ENCODE data around the gene ZNF574. TPM values are rescaled to one million over a fixed set of nuclear protein-coding genes. Genes with fewer than 3 reads are reported as not detected.

The ZNF574 gene
- total and polyA plus RNA-seq, 2 experiments from 2014 or later = 19.4 to 61.2 TPM

DNA sequence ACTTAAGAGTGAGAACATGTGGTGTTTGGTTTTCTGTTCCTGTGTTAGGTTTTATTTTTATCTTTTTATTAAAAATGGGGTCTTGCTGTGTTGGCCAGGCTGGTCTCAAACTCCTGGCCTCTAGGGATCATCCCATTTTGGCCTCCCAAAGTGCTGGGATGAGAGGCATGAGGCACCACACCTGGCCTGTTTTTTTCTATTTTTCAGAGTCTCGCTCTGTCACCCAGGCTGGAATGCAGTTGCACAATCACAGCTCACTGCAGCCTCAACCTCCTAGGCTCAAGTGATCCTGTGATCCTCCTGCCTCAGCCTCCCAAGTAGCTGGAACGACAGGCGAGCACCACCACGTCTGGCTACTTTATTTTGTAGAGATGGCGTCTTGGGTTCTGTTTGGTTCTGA lies 7.6 kb downstream of the ZNF574 start:
- Histone ChIP-seq H3K4me3 (no peak overlapping the region), H3K79me2 (replicated peaks; ENCODE audit: insufficient read depth) (peaks cover 13% of the 10 kb centered on the region), H3K27me3 (ENCODE audit: insufficient read depth) (no peaks in the 10 kb centered on the region), H3K4me2 (no peak overlapping the region), H3K27ac (ENCODE audit: low read depth) (no peak overlapping the region), H3K9me2 (ENCODE audit: insufficient read depth) (no peaks in the 10 kb centered on the region), H3K4me1 (ENCODE audit: insufficient read depth) (peaks cover 10% of the 10 kb centered on the region), H3K36me3 (ENCODE audit: insufficient read depth) (peaks cover 23% of the 10 kb centered on the region; the same call in 1 of the 2 replicates), H3F3A (replicated peaks; ENCODE audit: low read depth) (peaks cover 11% of the 10 kb centered on the region; the same call in 1 of the 2 replicates), H4K20me1 (replicated peaks; ENCODE audit: insufficient read depth) (peaks cover 5% of the 10 kb centered on the region; the same call in 1 of the 2 replicates), H2AFZ (no peak overlapping the region)
- no peaks in the 10 kb centered on the region for H3K9me3 Mint-ChIP-seq
- peaks cover 16% of the 10 kb centered on the region for H3K27me3 Mint-ChIP-seq (ENCODE audit: insufficient read depth, low read depth, poor library complexity)
- no peak overlapping the region for H3K27ac Mint-ChIP-seq
- ATAC-seq (no peak), DNase-seq (ENCODE audit: low spot score) (no peak)
- TF ChIP-seq, protein P1, sequence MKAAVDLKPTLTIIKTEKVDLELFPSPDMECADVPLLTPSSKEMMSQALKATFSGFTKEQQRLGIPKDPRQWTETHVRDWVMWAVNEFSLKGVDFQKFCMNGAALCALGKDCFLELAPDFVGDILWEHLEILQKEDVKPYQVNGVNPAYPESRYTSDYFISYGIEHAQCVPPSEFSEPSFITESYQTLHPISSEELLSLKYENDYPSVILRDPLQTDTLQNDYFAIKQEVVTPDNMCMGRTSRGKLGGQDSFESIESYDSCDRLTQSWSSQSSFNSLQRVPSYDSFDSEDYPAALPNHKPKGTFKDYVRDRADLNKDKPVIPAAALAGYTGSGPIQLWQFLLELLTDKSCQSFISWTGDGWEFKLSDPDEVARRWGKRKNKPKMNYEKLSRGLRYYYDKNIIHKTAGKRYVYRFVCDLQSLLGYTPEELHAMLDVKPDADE (IDR thresholded peaks at IDR 0.05) = no peak
- no peak for TF ChIP-seq STAT1 (IDR thresholded peaks at IDR 0.05; ENCODE audit: unreplicated experiment)
- no peak for TF ChIP-seq EZH2phosphoT487 (IDR thresholded peaks at IDR 0.05; ENCODE audit: unreplicated experiment)
- TF ChIP-seq, protein P2, sequence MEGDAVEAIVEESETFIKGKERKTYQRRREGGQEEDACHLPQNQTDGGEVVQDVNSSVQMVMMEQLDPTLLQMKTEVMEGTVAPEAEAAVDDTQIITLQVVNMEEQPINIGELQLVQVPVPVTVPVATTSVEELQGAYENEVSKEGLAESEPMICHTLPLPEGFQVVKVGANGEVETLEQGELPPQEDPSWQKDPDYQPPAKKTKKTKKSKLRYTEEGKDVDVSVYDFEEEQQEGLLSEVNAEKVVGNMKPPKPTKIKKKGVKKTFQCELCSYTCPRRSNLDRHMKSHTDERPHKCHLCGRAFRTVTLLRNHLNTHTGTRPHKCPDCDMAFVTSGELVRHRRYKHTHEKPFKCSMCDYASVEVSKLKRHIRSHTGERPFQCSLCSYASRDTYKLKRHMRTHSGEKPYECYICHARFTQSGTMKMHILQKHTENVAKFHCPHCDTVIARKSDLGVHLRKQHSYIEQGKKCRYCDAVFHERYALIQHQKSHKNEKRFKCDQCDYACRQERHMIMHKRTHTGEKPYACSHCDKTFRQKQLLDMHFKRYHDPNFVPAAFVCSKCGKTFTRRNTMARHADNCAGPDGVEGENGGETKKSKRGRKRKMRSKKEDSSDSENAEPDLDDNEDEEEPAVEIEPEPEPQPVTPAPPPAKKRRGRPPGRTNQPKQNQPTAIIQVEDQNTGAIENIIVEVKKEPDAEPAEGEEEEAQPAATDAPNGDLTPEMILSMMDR (conservative IDR thresholded peaks at IDR 0.05; ENCODE audit: low read depth in 2 of 2) = no peak
- no peak for TF ChIP-seq POLR2AphosphoS5 (IDR thresholded peaks at IDR 0.05; ENCODE audit: low read depth)
- no peak for TF ChIP-seq CREB1 (CRISPR knock-in tag; IDR thresholded peaks at IDR 0.05; ENCODE audit: low read depth)
- TF ChIP-seq NANOG (IDR thresholded peaks at IDR 0.05; ENCODE audit: borderline replicate concordance) = no peak
- no peak for TF ChIP-seq ZNF331 (CRISPR knock-in tag; IDR thresholded peaks at IDR 0.05; ENCODE audit: low read depth)
- TF ChIP-seq, protein P3, sequence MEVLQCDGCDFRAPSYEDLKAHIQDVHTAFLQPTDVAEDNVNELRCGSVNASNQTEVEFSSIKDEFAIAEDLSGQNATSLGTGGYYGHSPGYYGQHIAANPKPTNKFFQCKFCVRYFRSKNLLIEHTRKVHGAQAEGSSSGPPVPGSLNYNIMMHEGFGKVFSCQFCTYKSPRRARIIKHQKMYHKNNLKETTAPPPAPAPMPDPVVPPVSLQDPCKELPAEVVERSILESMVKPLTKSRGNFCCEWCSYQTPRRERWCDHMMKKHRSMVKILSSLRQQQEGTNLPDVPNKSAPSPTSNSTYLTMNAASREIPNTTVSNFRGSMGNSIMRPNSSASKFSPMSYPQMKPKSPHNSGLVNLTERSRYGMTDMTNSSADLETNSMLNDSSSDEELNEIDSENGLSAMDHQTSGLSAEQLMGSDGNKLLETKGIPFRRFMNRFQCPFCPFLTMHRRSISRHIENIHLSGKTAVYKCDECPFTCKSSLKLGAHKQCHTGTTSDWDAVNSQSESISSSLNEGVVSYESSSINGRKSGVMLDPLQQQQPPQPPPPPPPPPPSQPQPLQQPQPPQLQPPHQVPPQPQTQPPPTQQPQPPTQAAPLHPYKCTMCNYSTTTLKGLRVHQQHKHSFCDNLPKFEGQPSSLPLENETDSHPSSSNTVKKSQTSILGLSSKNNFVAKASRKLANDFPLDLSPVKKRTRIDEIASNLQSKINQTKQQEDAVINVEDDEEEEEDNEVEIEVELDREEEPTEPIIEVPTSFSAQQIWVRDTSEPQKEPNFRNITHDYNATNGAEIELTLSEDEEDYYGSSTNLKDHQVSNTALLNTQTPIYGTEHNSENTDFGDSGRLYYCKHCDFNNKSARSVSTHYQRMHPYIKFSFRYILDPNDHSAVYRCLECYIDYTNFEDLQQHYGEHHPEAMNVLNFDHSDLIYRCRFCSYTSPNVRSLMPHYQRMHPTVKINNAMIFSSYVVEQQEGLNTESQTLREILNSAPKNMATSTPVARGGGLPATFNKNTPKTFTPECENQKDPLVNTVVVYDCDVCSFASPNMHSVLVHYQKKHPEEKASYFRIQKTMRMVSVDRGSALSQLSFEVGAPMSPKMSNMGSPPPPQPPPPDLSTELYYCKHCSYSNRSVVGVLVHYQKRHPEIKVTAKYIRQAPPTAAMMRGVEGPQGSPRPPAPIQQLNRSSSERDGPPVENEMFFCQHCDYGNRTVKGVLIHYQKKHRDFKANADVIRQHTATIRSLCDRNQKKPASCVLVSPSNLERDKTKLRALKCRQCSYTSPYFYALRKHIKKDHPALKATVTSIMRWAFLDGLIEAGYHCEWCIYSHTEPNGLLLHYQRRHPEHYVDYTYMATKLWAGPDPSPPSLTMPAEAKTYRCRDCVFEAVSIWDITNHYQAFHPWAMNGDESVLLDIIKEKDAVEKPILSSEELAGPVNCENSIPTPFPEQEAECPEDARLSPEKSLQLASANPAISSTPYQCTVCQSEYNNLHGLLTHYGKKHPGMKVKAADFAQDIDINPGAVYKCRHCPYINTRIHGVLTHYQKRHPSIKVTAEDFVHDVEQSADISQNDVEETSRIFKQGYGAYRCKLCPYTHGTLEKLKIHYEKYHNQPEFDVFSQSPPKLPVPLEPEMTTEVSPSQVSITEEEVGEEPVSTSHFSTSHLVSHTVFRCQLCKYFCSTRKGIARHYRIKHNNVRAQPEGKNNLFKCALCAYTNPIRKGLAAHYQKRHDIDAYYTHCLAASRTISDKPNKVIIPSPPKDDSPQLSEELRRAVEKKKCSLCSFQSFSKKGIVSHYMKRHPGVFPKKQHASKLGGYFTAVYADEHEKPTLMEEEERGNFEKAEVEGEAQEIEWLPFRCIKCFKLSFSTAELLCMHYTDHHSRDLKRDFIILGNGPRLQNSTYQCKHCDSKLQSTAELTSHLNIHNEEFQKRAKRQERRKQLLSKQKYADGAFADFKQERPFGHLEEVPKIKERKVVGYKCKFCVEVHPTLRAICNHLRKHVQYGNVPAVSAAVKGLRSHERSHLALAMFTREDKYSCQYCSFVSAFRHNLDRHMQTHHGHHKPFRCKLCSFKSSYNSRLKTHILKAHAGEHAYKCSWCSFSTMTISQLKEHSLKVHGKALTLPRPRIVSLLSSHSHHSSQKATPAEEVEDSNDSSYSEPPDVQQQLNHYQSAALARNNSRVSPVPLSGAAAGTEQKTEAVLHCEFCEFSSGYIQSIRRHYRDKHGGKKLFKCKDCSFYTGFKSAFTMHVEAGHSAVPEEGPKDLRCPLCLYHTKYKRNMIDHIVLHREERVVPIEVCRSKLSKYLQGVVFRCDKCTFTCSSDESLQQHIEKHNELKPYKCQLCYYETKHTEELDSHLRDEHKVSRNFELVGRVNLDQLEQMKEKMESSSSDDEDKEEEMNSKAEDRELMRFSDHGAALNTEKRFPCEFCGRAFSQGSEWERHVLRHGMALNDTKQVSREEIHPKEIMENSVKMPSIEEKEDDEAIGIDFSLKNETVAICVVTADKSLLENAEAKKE (CRISPR knock-in tag; IDR thresholded peaks at IDR 0.05) = no peak
- no peak for TF ChIP-seq JUNB (IDR thresholded peaks at IDR 0.05; ENCODE audit: unreplicated experiment)
- no peak for TF ChIP-seq EZH2 (IDR thresholded peaks at IDR 0.05; ENCODE audit: low read depth, unreplicated experiment)
- no peak for TF ChIP-seq ZNF114 (CRISPR knock-in tag; IDR thresholded peaks at IDR 0.05)
- TF ChIP-seq, protein P4, sequence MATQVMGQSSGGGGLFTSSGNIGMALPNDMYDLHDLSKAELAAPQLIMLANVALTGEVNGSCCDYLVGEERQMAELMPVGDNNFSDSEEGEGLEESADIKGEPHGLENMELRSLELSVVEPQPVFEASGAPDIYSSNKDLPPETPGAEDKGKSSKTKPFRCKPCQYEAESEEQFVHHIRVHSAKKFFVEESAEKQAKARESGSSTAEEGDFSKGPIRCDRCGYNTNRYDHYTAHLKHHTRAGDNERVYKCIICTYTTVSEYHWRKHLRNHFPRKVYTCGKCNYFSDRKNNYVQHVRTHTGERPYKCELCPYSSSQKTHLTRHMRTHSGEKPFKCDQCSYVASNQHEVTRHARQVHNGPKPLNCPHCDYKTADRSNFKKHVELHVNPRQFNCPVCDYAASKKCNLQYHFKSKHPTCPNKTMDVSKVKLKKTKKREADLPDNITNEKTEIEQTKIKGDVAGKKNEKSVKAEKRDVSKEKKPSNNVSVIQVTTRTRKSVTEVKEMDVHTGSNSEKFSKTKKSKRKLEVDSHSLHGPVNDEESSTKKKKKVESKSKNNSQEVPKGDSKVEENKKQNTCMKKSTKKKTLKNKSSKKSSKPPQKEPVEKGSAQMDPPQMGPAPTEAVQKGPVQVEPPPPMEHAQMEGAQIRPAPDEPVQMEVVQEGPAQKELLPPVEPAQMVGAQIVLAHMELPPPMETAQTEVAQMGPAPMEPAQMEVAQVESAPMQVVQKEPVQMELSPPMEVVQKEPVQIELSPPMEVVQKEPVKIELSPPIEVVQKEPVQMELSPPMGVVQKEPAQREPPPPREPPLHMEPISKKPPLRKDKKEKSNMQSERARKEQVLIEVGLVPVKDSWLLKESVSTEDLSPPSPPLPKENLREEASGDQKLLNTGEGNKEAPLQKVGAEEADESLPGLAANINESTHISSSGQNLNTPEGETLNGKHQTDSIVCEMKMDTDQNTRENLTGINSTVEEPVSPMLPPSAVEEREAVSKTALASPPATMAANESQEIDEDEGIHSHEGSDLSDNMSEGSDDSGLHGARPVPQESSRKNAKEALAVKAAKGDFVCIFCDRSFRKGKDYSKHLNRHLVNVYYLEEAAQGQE (IDR thresholded peaks at IDR 0.05; ENCODE audit: unreplicated experiment) = no peak
- H3K36me3 Mint-ChIP-seq (ENCODE audit: low read depth) = peaks cover 39% of the 10 kb centered on the region
- H3K4me1 Mint-ChIP-seq = peaks cover 15% of the 10 kb centered on the region
- no peak overlapping the region for H3K4me3 Mint-ChIP-seq
